Activated B cell treated with CpG ODN at 0.5 μM for 24 hours (primary cell): ENCODE measurements around the gene DTD1. TPM values are rescaled to one million over a fixed set of nuclear protein-coding genes. Genes with fewer than 3 reads are reported as not detected.

Experiments
- ATAC-seq: fragments of 200-7000 bp; cut with Tn5 transposase; one replicate; pipeline ENCODE4 v1.10.0; 2021; ENCODE audit warnings: low read depth, mild to moderate bottlenecking, moderate library complexity
- CTCF ChIA-PET: fragments of 350-600 bp; sonication (Branson Sonifier 250); formaldehyde crosslinking; loops from one replicate; lab custom pipeline; 2021; ENCODE audit warnings: antibody characterized with exemption; lab: Charles Lee
- POLR2A ChIA-PET: fragments of 350-600 bp; sonication (Branson Sonifier 250); formaldehyde crosslinking; loops from one replicate; lab custom pipeline; 2021; ENCODE audit warnings: antibody characterized with exemption; lab: Charles Lee
- DNase-seq: peaks from one replicate; pipeline ENCODE4 v3.0.0; 2022
- H3K27ac Mint-ChIP-seq: one replicate; pipeline ENCODE4 v1.8.0; 2020; ENCODE audit warnings: mixed read lengths
- H3K27me3 Mint-ChIP-seq: one replicate; pipeline ENCODE4 v1.8.0; 2021; ENCODE audit warnings: mixed read lengths
- H3K36me3 Mint-ChIP-seq: one replicate; pipeline ENCODE4 v1.8.0; 2021; ENCODE audit warnings: low read depth, mixed read lengths
- H3K4me1 Mint-ChIP-seq: one replicate; pipeline ENCODE4 v1.8.0; 2021; ENCODE audit warnings: mixed read lengths
- H3K4me3 Mint-ChIP-seq: one replicate; pipeline ENCODE4 v1.8.0; 2020; ENCODE audit warnings: mild to moderate bottlenecking, mixed read lengths
- H3K9me3 Mint-ChIP-seq: one replicate; pipeline ENCODE4 v1.8.0; 2020; ENCODE audit warnings: mixed read lengths
- intact Hi-C: fragments of 100-400 bp; cut with micrococcal nuclease; formaldehyde crosslinking; loops from one replicate; pipeline ENCODE4 v1.15.1; 2024
- total RNA-seq: library from RNA; stranded (reverse); gene quantifications from 2 replicates; pipeline ENCODE4 v1.2.3, GENCODE V29; 2022
- TF ChIP-seq, protein P1 (sequence below): fragments of 200-600 bp; IDR thresholded peaks from one replicate; pipeline ENCODE4 v1.8.0; 2022; ENCODE audit warnings: antibody characterized with exemption, mild to moderate bottlenecking

The DTD1 gene
- total RNA-seq, 1 donor from 2014 or later: 27.5 TPM

DNA sequence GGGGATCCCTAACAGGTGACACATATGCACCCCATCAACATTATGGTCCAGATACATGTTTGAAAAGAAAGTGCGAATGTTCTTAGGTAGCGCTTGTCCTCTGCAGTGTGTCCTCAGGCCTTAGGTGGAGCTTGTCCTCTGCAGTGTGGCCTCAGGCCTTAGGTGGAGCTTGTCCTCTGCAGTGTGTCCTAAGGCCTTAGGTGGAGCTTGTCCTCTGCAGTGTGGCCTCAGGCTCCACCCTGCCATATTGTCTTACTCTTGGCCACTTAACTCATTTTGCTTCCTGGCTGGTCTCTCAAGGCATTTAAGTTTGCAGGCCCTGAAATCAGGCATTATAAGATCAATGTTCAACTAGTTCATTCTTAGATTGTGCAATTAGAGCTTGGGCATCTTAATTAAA lies 151.0 kb downstream of the DTD1 start:
- intact Hi-C loops: no loop called here
- POLR2A ChIA-PET: no interaction called here
- peaks cover 3% of the 10 kb centered on the region for H3K36me3 Mint-ChIP-seq
- H3K27ac Mint-ChIP-seq: no peak overlapping the region
- no peaks in the 10 kb centered on the region for H3K9me3 Mint-ChIP-seq
- peaks cover 11% of the 10 kb centered on the region for H3K4me1 Mint-ChIP-seq
- no peak for DNase-seq
- TF ChIP-seq, protein P1, sequence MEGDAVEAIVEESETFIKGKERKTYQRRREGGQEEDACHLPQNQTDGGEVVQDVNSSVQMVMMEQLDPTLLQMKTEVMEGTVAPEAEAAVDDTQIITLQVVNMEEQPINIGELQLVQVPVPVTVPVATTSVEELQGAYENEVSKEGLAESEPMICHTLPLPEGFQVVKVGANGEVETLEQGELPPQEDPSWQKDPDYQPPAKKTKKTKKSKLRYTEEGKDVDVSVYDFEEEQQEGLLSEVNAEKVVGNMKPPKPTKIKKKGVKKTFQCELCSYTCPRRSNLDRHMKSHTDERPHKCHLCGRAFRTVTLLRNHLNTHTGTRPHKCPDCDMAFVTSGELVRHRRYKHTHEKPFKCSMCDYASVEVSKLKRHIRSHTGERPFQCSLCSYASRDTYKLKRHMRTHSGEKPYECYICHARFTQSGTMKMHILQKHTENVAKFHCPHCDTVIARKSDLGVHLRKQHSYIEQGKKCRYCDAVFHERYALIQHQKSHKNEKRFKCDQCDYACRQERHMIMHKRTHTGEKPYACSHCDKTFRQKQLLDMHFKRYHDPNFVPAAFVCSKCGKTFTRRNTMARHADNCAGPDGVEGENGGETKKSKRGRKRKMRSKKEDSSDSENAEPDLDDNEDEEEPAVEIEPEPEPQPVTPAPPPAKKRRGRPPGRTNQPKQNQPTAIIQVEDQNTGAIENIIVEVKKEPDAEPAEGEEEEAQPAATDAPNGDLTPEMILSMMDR: no peak
- H3K4me3 Mint-ChIP-seq: no peak overlapping the region
- no peaks in the 10 kb centered on the region for H3K27me3 Mint-ChIP-seq
- ATAC-seq: no peak
- CTCF ChIA-PET: no interaction called here

DNA sequence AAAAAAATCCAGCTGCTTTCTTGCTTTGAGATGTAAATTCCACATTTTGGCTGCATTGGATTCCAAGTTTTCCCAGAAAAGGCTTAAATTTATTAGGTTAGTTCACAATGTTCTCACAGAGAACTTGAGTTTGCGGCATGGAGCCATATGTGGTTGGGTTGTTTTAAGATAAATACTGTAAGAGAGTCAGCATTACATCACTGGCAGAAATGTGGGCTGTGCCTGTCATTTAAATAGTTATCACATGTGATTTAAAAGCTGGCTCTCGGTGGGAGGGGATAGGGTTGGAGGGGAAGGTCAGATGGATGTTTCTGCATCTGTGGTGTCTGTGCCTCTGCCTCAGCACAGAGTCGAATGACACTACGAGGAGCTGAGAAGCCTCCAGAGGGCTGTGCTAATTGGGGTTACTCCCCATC lies 151.9 kb downstream of the DTD1 start:
- no peak overlapping the region for H3K27ac Mint-ChIP-seq

GRCh38 chr20:18740726-18741125 lies 152.9 kb downstream of the DTD1 start:
- intact Hi-C loops: no loop called here
- Mint-ChIP-seq H3K4me3 (no peak overlapping the region), H3K4me1 (peaks cover 11% of the 10 kb centered on the region), H3K36me3 (peaks cover 20% of the 10 kb centered on the region), H3K27ac (no peak overlapping the region), H3K9me3 (no peaks in the 10 kb centered on the region), H3K27me3 (no peaks in the 10 kb centered on the region)
- ChIA-PET POLR2A (no interaction called here), CTCF (interaction anchor here (1.1 kb wide), 1 partner anchor 109 kb away, joined by 3 read pairs; no protein-coding TSS in a partner anchor)
- DNase-seq (no peak), ATAC-seq (no peak)
- TF ChIP-seq, protein P1: no peak

More for the DNA sequence above, 151.9 kb downstream of the DTD1 start:
- no peaks in the 10 kb centered on the region for H3K9me3 Mint-ChIP-seq
- no peaks in the 10 kb centered on the region for H3K27me3 Mint-ChIP-seq
- TF ChIP-seq, protein P1: no peak
- ChIA-PET CTCF (interaction anchor here (1.1 kb wide), 1 partner anchor 108 kb away, joined by 3 read pairs; no protein-coding TSS in a partner anchor), POLR2A (no interaction called here)
- intact Hi-C loops: no loop called here
- peaks cover 10% of the 10 kb centered on the region for H3K36me3 Mint-ChIP-seq
- ATAC-seq: no peak
- peaks cover 11% of the 10 kb centered on the region for H3K4me1 Mint-ChIP-seq
- no peak for DNase-seq
- H3K4me3 Mint-ChIP-seq: no peak overlapping the region

GRCh38 chr20:18742841-18743240 lies 155.0 kb downstream of the DTD1 start:
- no peak for DNase-seq
- TF ChIP-seq, protein P1: no peak
- Mint-ChIP-seq H3K27me3 (no peaks in the 10 kb centered on the region), H3K9me3 (no peaks in the 10 kb centered on the region), H3K36me3 (peaks cover 21% of the 10 kb centered on the region), H3K4me3 (no peak overlapping the region), H3K4me1 (peaks cover 5% of the 10 kb centered on the region), H3K27ac (no peak overlapping the region)
- intact Hi-C loops: no loop called here
- ChIA-PET POLR2A (no interaction called here), CTCF (no interaction called here)
- no peak for ATAC-seq

GRCh38 chr20:18743665-18744440 lies 156.0 kb downstream of the DTD1 start:
- H3K4me3 Mint-ChIP-seq: no peak overlapping the region
- POLR2A ChIA-PET: no interaction called here
- H3K36me3 Mint-ChIP-seq: peaks cover 23% of the 10 kb centered on the region
- ATAC-seq (no peak), DNase-seq (no peak)
- TF ChIP-seq, protein P1: no peak
- no peaks in the 10 kb centered on the region for H3K4me1 Mint-ChIP-seq
- CTCF ChIA-PET: no interaction called here
- H3K27me3 Mint-ChIP-seq: no peaks in the 10 kb centered on the region
- no peaks in the 10 kb centered on the region for H3K9me3 Mint-ChIP-seq
- intact Hi-C loops: no loop called here
- no peak overlapping the region for H3K27ac Mint-ChIP-seq
